ENCODE data around the gene ZNF660. TPM values are rescaled to one million over a fixed set of nuclear protein-coding genes. Genes with fewer than 3 reads are reported as not detected.

ZNF660 gene
- total and polyA plus RNA-seq, 9 of the 15 experiments (the other 6 are each of a cell fraction or from before 2014, with no cell fraction given), result 0.06 to 0.65 (median 0.17) TPM

GRCh38 chr3:44624749-44625480 lies 40.2 kb downstream of the ZNF660 start, which contains the start of gene ZNF197:
TSS of gene ZNF197 (plus strand) at chr3:44625036. CDS start at chr3:44629155, 4,119 bp downstream.
- Histone ChIP-seq H3K4me3 (peak within 1 kb of the TSS; percentile 57), H3K36me3 (ENCODE audit: control insufficient read depth, insufficient read depth, low read length) (peaks cover 14% of the 10 kb centered on the region; the same call in 2 of the 3 replicates), H3K27me3 (ENCODE audit: control insufficient read depth in 2 of 2, insufficient read depth in 2 of 2, low read length in 2 of 2) (no peaks in the 10 kb centered on the region), H3K9ac (ENCODE audit: insufficient read depth in 1 of 2, low read depth in 2 of 2, low read length in 2 of 2) (peak within 1 kb of the TSS; percentile 84 to 96), H3K9me1 (ENCODE audit: control insufficient read depth, insufficient read depth, low read length) (no peaks in the 10 kb centered on the region), H3K4me1 (replicated peaks in 1 of 2; ENCODE audit: control insufficient read depth in 2 of 2, insufficient read depth in 2 of 2, low read length in 2 of 2) (peaks cover 3 to 6% of the 10 kb centered on the region in 2 experiments; a peak in 3 of 5 replicates), H4K20me1 (replicated peaks; ENCODE audit: control insufficient read depth, insufficient read depth, low read length) (no peaks in the 10 kb centered on the region), H3K79me2 (ENCODE audit: control insufficient read depth, insufficient read depth, low read length) (peaks cover 43% of the 10 kb centered on the region), H2AFZ (ENCODE audit: low read depth, low read length) (peak within 1 kb of the TSS; percentile 98), H3K9me3 (replicated peaks; ENCODE audit: control insufficient read depth, insufficient read depth, low read depth, low read length) (no peaks in the 10 kb centered on the region), H3K27ac (ENCODE audit: extremely low read depth, low read depth, low read length) (peak within 1 kb of the TSS; percentile 79), H3K4me2 (ENCODE audit: insufficient read depth, low read length) (peak within 1 kb of the TSS; percentile 96)
- ATAC-seq, result peak; percentile 98
- WGBS (ENCODE audit: insufficient coverage, low coverage, missing lambda C conversion rate), result under 1% methylated on average over 39 of the region's 47 CpGs
- intact Hi-C loops (cut with micrococcal nuclease) (loop anchor here (1.0 to 5.0 kb wide), 2 partner anchors 23 to 303 kb away; partner anchors contain the start of gene ZNF35), in situ Hi-C loops (cut with MboI) (no loop called here)
- no TSS peak for BruUV-seq (replicated peaks)
- ChIA-PET CTCF (ENCODE audit: low intra/inter-chr PET ratio) (interaction anchor here (0.7 kb wide), 1 partner anchor 26 kb away, joined by 4 read pairs; no protein-coding TSS in a partner anchor), POLR2A (interaction anchor here (0.6 to 3.3 kb wide), 11 partner anchors 9 to 1514 kb away, joined by 3 to 14 read pairs (median 3); partner anchors contain the start of genes KIAA1143, KIF15 and ZNF35)
- FAIRE-seq, result peak; percentile 98
- DNase-seq (ENCODE audit: extremely low read depth in 1 of 4, low spot score in 3 of 4), result peak; percentile 92 to 97 (median 94)
- TF ChIP-seq AFF1 (IDR thresholded peaks at IDR 0.05; ENCODE audit: low read depth in 1 of 2, partially characterized antibody in 2 of 2) (peak in 1 of 2 experiments; percentile 50), ADNP (tag; IDR thresholded peaks at IDR 0.05) (no peak), RFX7 (CRISPR knock-in tag; IDR thresholded peaks at IDR 0.05) (no peak), CLOCK (CRISPR knock-in tag; IDR thresholded peaks at IDR 0.05; ENCODE audit: borderline replicate concordance) (no peak), STAT5A (IDR thresholded peaks at IDR 0.05; ENCODE audit: borderline replicate concordance, low read length) (peak; percentile 77), TAF1 (IDR thresholded peaks at IDR 0.05; ENCODE audit: control insufficient read depth, extremely low read depth, insufficient read depth, low read length, severe bottlenecking) (peak; percentile 98), ZNF764 (CRISPR knock-in tag; IDR thresholded peaks at IDR 0.05; ENCODE audit: low read depth) (no peak), CBX5 (IDR thresholded peaks at IDR 0.05; ENCODE audit: borderline replicate concordance, low read depth) (peak; percentile 35; the same call in 1 of the 2 replicates), SIN3A (IDR thresholded peaks at IDR 0.05; ENCODE audit: borderline replicate concordance in 2 of 2, control insufficient read depth in 1 of 2, low read depth in 2 of 2, low read length in 2 of 2) (peak in 1 of 2 experiments; percentile 51; a peak in 2 of 4 replicates), ELK3 (CRISPR knock-in tag; IDR thresholded peaks at IDR 0.05) (no peak), ETV6 (IDR thresholded peaks at IDR 0.05; ENCODE audit: borderline replicate concordance in 1 of 2, low read depth in 2 of 2, low read length in 1 of 2) (peak; percentile 87 to 88; a peak in 3 of 4 replicates), ETV6 (CRISPR knock-in tag; IDR thresholded peaks at IDR 0.05; ENCODE audit: borderline replicate concordance) (no peak)
